T follicular helper cell (primary cell): Measurements from ENCODE around the gene AK2.
"Not testable (repeated sequence)": the region's sequence is repeated elsewhere in the genome, so short reads cannot be mapped to it uniquely, and the experiment has no call there.

Experiments used
- DNase-seq: peaks from one replicate; pipeline ENCODE4 v3.0.0-alpha.2; 2020; ENCODE audit warnings: low read depth

The AK2 gene

GRCh38 chr1:33024430-33025179 is 12.1 kb downstream of the AK2 start:
- not testable (repeated sequence) for DNase-seq

DNA sequence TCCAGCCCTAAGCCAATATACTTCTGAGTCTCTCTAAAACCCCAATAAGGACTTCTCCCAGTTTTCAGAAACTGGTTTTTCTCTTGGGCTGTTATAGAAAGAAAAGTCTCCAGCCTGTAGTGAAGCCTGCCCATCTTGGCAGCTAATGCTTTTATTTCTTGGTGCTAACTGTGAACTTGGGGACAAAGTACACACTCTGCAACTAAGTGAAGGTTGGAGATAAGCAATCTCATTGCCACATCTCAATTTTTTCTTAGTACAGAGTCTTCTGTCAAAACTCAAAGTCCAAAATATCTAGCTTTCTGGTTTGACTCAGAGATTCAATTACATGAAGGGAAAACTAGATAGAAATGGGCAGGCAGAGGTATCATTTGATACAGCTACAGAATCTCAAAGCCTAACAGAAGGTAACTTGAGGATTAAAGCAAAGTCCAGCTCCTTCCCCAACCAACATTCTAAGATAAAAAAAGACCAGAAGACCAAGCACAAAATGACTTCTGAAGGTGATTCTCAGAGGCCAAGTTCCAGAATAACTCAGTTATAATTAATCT is 14.0 kb downstream of the AK2 start:
- no peak for DNase-seq

DNA sequence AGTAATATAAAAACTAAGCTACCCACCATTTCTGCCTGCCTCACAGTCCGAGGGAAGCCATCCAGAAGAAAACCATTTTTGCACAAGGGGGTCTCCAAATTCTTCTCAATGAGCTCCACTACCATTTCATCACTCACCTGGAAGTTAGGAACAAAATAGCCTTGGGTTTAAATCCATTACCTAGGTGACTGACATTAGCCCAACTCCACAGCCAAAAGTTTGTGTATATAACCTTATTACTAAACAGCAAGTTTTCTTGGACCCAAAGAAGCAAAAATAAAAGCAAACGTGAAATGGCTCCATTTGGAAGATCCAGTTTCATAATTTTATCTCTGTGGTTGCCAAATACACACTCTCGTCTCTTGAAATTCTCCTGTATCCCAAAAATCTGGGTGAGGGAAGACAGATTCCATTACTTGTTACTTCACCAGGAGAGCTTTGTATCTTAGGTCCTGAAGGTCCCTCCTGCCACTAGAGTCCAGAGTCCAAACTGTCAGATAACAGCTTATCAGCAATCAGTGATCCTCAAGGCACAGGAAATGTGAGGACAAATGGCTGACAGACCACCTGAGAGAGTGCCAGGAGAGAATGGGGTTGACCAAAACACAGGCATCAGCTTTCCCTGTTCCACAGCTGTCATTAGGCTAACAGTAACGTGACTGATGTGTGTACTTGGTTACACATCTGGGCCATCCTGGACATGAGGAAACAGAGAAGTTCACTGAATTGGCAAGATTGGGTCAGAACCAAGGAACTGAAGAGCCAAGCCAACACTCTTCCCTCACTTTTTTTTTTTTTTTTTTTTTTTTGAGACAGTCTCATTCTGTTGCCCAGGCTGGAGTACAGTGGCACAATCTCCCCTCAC is 14.9 kb downstream of the AK2 start:
- DNase-seq, result no peak

DNA sequence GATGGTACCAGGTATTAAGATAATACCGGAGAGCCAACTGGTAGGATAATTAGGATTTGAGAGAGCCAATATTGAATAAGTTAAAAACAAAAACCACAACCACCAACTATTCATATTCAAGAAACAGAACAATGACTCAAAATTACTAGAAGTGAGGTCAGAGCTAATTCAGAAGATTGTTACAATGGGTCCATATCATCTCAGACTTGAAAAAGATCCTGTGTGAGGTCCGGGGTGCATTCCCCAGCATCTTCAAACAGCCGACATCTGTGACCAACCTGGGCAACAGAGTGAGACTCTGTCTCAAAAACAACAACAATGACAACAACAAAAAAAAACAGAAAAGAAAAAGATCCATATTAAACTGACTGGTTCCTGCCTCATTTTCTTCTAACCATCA is 18.6 kb downstream of the AK2 start:
- DNase-seq, result no peak

DNA sequence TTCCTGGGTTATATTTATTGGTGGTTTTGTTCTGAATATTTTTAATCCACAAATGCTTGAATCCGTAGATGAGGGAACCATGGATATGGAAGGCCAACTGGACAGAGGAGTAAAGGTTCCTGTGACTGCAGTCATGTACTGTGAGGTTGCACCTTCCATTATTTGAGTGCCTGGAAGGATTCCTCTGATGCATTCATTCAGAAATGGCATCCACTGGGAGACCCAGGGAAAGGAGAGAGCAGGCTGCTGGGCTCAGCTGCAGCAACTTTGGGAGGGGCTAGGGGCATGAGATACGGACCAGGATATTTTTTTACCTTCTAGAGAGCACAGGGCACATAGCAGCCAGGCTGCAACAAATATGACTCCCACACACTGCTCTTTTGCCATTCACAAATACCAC is 19.5 kb downstream of the AK2 start:
- DNase-seq, result no peak

- DNase-seq, result no peak
Observed at GRCh38 chr1:33015216-33015615, 21.5 kb downstream of the AK2 start.

DNA sequence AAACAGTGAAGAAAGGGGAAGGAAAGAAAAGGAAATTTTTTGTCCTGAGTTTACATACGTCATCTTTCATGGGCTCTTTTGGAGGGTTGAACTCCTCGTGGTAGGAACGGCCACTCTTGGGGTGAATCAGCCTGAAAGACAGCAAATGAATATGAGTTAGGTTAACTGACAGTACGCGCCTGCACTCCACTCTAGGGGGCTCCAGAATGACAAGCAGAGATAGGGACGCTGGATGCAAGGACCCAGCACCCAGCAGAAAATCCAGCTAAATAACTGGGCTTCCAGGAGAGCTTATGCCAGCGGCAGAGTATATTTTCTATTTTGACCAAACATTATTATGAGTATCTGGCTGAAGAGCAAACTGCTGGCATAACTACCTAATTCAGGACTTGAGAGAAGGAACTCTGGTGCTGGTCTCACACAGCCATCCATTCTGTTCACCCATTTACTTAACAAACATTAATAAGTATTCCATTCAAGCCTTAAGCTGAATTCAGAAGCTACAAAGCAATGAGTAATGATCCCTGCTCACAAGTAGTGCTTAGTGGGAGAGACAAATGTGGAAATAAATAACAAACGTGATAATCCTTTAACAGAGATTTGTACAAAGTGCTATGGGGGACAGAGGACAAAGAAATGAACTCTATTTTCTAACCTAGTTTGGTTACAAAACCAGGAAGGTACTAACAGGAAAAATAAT is 22.1 kb downstream of the AK2 start:
- DNase-seq, result no peak

DNA sequence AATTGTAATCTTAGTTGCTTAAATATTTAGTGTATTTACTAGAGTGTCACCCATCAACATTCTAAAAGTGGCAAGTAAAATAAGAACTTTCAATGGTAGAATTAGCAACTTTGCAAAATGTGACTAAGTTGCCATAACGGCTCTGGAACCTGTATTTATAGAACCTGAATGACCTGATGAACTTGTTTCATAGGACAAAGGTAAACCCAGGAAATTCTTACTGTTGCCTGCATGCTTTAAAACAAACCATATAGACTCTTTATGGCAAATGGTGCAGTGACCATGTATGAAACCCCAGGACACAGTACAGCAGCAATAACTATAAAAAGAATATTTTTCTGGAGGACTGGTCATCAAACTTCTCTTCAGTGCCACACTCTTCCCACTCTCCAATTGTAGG is 22.9 kb downstream of the AK2 start:
- no peak for DNase-seq

GRCh38 chr1:33012165-33012564 is 24.5 kb downstream of the AK2 start:
- no peak for DNase-seq

GRCh38 chr1:33010932-33011731 is 25.6 kb downstream of the AK2 start:
- no peak for DNase-seq

DNA sequence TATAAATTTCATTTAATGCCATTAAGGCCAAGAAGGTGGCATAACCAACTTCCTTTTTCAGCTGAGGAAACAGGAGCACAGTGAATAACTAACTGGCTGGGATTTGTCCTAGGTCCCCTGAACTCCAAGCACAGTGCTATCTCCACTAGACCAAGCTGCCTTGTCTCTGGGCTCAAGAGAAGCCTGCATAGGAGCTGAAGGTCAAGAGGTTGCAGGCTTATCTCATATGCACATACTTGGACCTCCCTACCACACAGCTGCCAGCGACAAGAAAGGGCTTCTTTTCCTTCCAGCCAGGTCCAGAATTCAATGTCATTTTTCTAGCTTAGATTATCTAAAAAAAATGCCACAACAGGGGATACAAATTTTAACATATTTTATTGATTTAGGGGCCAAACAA is 27.1 kb downstream of the AK2 start:
- no peak for DNase-seq

GRCh38 chr1:33008051-33008914 is 28.4 kb downstream of the AK2 start:
- DNase-seq, result no peak

DNA sequence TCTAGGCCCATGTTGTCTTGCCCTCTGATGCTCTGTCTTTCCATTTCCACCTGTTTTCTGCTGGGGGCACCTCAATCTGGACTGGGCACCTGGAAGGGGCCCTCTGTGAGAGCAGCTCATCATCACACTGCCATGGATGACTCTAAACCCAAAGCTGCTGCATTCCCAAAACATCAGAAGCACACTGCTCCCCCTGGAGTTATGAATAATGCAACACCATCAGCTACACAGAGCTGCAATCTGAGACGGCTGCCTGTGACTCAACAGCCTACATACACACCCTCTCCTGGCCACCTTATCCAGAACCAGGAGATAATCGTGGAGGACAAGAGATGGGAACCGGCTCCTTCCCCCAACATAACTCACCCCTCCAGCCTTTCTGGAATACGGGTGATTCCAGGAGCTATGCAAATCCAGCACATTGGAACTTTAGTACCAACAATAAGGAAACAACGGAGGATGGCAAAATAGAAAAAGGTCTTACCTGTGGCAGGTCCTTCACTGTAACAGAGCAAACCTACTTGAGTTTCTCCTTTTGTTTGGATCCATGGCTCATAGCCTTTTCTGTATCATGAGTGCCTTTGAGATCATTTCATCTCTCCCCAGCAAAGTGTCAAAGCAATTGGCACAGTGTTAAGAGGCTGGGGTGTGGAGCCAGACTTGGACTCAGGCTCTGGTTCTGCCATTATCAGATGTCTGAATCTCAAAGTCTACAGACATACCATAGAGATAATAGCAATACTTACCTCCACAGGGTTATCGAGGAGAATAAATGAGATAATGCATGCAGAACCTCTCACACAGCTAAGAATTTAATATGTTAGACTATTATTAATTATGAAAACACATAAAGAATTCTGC is 29.3 kb downstream of the AK2 start:
- no peak for DNase-seq

DNA sequence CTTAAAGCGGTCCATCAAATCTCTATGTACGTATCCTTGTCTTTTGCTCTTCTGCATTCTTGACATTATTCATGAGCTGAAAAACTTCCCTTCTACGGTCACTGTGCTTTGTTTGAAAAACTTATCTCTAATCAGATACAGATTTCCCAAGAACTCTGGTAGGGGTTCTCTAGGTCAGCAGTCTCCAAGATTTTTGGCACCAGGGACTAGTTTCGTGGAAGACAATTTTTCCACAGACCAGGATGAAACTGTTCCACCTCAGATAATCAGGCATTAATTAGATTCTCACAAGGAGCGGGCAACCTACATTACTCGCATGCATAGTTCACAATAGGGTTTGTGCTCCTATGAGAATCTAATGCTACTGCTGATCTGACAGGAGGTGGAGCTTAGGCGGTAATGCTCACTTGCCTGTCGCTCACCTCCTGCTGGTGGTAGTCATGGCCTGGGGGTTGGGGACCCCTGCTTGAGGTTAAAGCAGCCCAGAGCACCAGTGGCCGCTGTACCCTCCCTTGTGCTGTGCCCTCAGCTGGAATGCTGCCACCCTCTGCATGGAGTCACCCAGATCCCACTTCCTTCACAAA is 30.8 kb downstream of the AK2 start:
- DNase-seq, result no peak

DNA sequence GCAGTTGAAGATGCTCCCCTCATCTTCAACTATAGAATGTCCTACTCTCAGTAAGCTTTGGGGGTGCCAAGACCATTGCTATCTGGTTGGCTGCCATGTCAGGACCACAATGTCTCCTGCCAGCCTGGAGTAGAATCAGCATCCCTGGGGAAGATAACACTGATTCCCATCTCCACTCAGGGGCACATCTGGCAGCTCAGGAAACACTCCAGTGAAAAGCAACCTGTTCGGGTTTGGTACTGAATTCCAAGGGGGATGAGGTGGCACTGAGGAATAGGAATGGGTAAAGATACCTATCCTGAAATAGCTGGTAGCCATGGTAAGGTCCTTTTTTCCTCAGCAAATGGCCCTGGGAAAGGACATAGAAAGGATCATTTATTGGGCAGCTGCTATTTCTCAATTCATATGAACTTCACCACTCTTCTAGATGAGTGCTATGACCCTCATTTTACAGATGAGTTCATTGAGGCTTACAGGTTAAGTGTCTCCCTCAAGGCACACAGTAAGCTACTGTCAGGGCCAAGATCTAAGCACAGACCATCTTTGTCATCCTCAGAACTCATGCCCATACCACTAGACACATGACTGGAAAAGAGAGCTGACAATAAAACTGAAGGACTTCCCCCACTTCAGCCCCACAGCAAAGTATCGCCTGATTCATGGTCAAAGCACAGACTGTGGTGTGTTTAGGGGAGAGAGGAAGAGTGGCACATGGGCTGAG is 31.4 kb downstream of the AK2 start:
- DNase-seq, result no peak

DNA sequence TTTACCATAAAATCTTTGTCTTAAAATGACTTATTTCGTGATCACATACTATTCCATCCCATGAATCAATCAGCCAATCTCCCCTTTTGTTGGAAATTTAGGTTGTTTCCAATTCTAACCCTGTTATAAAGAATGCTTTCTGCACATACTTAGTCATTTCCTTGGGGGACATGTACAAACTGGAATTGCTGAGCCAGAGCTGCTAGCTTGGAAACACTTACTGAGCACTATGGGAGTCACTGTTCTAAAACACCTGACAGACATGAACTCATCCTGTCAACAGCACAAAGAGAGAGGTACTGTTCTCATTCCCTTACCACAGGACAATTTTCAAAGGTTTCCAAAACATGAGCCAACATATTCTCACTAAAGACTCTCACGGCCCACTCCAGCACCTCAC is 32.1 kb downstream of the AK2 start:
- DNase-seq, result no peak

DNA sequence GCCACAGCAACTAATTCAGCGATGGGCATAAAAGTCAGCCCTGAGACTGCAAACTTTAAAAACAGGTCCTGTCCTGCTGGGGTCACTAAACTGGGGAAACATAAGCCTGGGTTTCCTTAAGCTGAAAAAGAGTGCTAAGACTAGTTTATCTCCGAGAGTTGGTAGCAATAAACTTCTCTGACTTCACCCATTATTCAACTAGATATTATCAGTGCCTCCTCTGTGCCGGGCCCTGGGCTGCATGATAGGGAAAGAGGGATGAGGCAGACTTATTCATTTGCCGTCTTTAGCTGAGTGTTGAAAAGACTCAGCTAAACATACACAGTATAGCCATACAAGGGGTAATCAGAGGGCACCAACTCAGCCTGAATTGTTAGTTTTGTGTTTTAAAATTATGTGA is 33.0 kb downstream of the AK2 start:
- no peak for DNase-seq

- no peak for DNase-seq
Observed at GRCh38 chr1:33002006-33002405, 34.7 kb downstream of the AK2 start.

- DNase-seq, result no peak
Observed at GRCh38 chr1:33001282-33001681, 35.4 kb downstream of the AK2 start.
